Left ventricle myocardium inferior (tissue), 1 donor: Measurements from ENCODE around the gene RGS7BP. TPM values are rescaled to one million over a fixed set of nuclear protein-coding genes. Genes with fewer than 3 reads are reported as not detected.

ENCODE experiments used
- DNase-seq: peaks from one replicate; pipeline ENCODE4 v3.0.0-alpha.2; 2020
- H3K27ac ChIP-seq: fragments of 200-600 bp; replicated peaks from 2 replicates; pipeline ENCODE4 v1.8.0; 2021
- H3K27me3 ChIP-seq: fragments of 200-600 bp; 2 replicates; pipeline ENCODE4 v1.8.0; 2021; ENCODE audit warnings: low read depth
- H3K36me3 ChIP-seq: fragments of 200-600 bp; 2 replicates; pipeline ENCODE4 v1.8.0; 2021
- H3K4me1 ChIP-seq: fragments of 200-600 bp; 2 replicates; pipeline ENCODE4 v1.8.0; 2021
- H3K4me3 ChIP-seq: fragments of 200-600 bp; 2 replicates; pipeline ENCODE4 v1.8.0; 2021; ENCODE audit warnings: mild to moderate bottlenecking, moderate library complexity
- H3K9me3 ChIP-seq: fragments of 200-600 bp; replicated peaks from 2 replicates; pipeline ENCODE4 v1.8.0; 2021
- CTCF ChIP-seq: fragments of 200-600 bp; IDR thresholded peaks from 2 replicates; pipeline ENCODE4 v1.8.0; 2021; ENCODE audit warnings: antibody characterized with exemption, mild to moderate bottlenecking, borderline replicate concordance
- intact Hi-C: fragments of 100-400 bp; cut with micrococcal nuclease; formaldehyde crosslinking; loops from one replicate; pipeline ENCODE4 v1.11.0; 2022
- total RNA-seq: library from RNA; stranded (reverse); fragmentation: NEBNext Ultra II Directional; extraction: Animal tissue kit (Norgen Biotek cat#: 25700); gene quantifications from one replicate; pipeline ENCODE4 v1.2.1, GENCODE V29; 2021
- donor health status: DM: no; HTN: yes; CAD: no; lungs with severe emphysema.

RGS7BP gene
- total RNA-seq, 1 donor from 2014 or later, result 3.6 TPM

- intact Hi-C loops, result no loop called here
- Histone ChIP-seq H3K27ac (no peak overlapping the region), H3K4me3 (no peak overlapping the region), H3K27me3 (no peaks in the 10 kb centered on the region), H3K4me1 (no peaks in the 10 kb centered on the region), H3K36me3 (no peaks in the 10 kb centered on the region), H3K9me3 (peaks cover 13% of the 10 kb centered on the region)
- TF ChIP-seq CTCF, result no peak
- no peak for DNase-seq
These were observed 148.1 kb downstream of the RGS7BP start for GRCh38 chr5:64653766-64654560.

GRCh38 chr5:64654561-64654938, 148.7 kb downstream of the RGS7BP start:
- Histone ChIP-seq H3K4me1 (no peaks in the 10 kb centered on the region), H3K27me3 (no peaks in the 10 kb centered on the region), H3K36me3 (no peaks in the 10 kb centered on the region), H3K9me3 (peaks cover 13% of the 10 kb centered on the region), H3K27ac (no peak overlapping the region), H3K4me3 (no peak overlapping the region)
- intact Hi-C loops, result no loop called here
- no peak for TF ChIP-seq CTCF
- DNase-seq, result no peak

- H3K36me3 ChIP-seq, result no peaks in the 10 kb centered on the region
- peaks cover 2% of the 10 kb centered on the region for H3K27me3 ChIP-seq
- TF ChIP-seq CTCF, result no peak
- DNase-seq, result no peak
- peaks cover 13% of the 10 kb centered on the region for H3K9me3 ChIP-seq
- H3K27ac ChIP-seq, result no peak overlapping the region
- intact Hi-C loops, result no loop called here
- no peaks in the 10 kb centered on the region for H3K4me1 ChIP-seq
- no peak overlapping the region for H3K4me3 ChIP-seq
These were observed 149.8 kb downstream of the RGS7BP start for GRCh38 chr5:64655596-64655995.

- Histone ChIP-seq H3K4me1 (no peaks in the 10 kb centered on the region), H3K9me3 (peaks cover 13% of the 10 kb centered on the region), H3K27ac (no peak overlapping the region), H3K27me3 (peaks cover 39% of the 10 kb centered on the region), H3K4me3 (no peak overlapping the region), H3K36me3 (no peaks in the 10 kb centered on the region)
- DNase-seq, result no peak
- intact Hi-C loops, result no loop called here
- no peak for TF ChIP-seq CTCF
These were observed 153.5 kb downstream of the RGS7BP start for GRCh38 chr5:64659289-64659688.

Other genes with a start within 250 kb of the RGS7BP start
- gene SHISAL2B, start 184.5 kb downstream of the RGS7BP start, total RNA-seq, result not detected